NK-92 treated with Interleukin-12 subunit alpha and Interleukin-12 subunit beta, amount 100 ng/mL, for 24 hours (cell line): Measurements from ENCODE around the gene GPATCH8.
A peak's percentile ranks its signal among the peaks of the same experiment; 100 is the strongest.
"Not testable (repeated sequence)": the region's sequence is repeated elsewhere in the genome, so short reads cannot be mapped to it uniquely, and the experiment has no call there.

Source experiments
- DNase-seq: peaks from one replicate; lab custom pipeline; 2025; lab: John Stamatoyannopoulos, UW

The GPATCH8 gene

GRCh38 chr17:44503147-44504029 lies at the start of gene GPATCH8:
TSS of gene GPATCH8 (minus strand) at chr17:44503406. CDS start at chr17:44503370, 36 bp downstream.
- DNase-seq = peak; percentile 97

- DNase-seq = no peak
These were observed 49.2 kb upstream of the GPATCH8 start for GRCh38 chr17:44552361-44552760.

- DNase-seq = no peak
These were observed 46.5 kb upstream of the GPATCH8 start for GRCh38 chr17:44549686-44550085.

- no peak for DNase-seq
These were observed 45.4 kb upstream of the GPATCH8 start for GRCh38 chr17:44548376-44549230.

GRCh38 chr17:44547625-44548267 lies 44.5 kb upstream of the GPATCH8 start:
- DNase-seq = no peak

- DNase-seq = no peak
These were observed 43.7 kb upstream of the GPATCH8 start for GRCh38 chr17:44546671-44547606.

GRCh38 chr17:44543905-44544523 lies 40.8 kb upstream of the GPATCH8 start:
- DNase-seq = no peak

- DNase-seq = no peak
These were observed 40.2 kb upstream of the GPATCH8 start for GRCh38 chr17:44543213-44543904.

- no peak for DNase-seq
These were observed 38.8 kb upstream of the GPATCH8 start for GRCh38 chr17:44541884-44542581.

GRCh38 chr17:44540246-44541084 lies 37.3 kb upstream of the GPATCH8 start:
- DNase-seq = no peak

- no peak for DNase-seq
These were observed 36.5 kb upstream of the GPATCH8 start for GRCh38 chr17:44539673-44540072.

- DNase-seq = not testable (repeated sequence)
These were observed 34.7 kb upstream of the GPATCH8 start for GRCh38 chr17:44537922-44538321.

GRCh38 chr17:44536090-44536953 lies 33.1 kb upstream of the GPATCH8 start:
- DNase-seq = no peak

GRCh38 chr17:44533533-44534246 lies 30.5 kb upstream of the GPATCH8 start:
- DNase-seq = peak; percentile 67

GRCh38 chr17:44530896-44531418 lies 27.8 kb upstream of the GPATCH8 start:
- no peak for DNase-seq

GRCh38 chr17:44529864-44530263 lies 26.7 kb upstream of the GPATCH8 start:
- DNase-seq = no peak

- DNase-seq = no peak
These were observed 24.7 kb upstream of the GPATCH8 start for GRCh38 chr17:44527954-44528353.
